ENCODE results near the gene POLR2J. TPM values are rescaled to one million over a fixed set of nuclear protein-coding genes. Genes with fewer than 3 reads are reported as not detected.
"Not testable (repeated sequence)": the region's sequence is repeated elsewhere in the genome, so short reads cannot be mapped to it uniquely, and the experiment has no call there.

Gene POLR2J
- total RNA-seq, 1 donor from 2014 or later = 28.4 TPM

GRCh38 chr7:102457352-102457924 is 21.3 kb downstream of the POLR2J start:
- Mint-ChIP-seq H3K27ac (ENCODE audit: unreplicated experiment) (no peak overlapping the region), H3K9me3 (ENCODE audit: unreplicated experiment) (no peaks in the 10 kb centered on the region), H3K4me3 (ENCODE audit: unreplicated experiment) (no peak overlapping the region), H3K4me1 (ENCODE audit: low read depth, unreplicated experiment) (peaks cover 3% of the 10 kb centered on the region), H3K27me3 (ENCODE audit: unreplicated experiment) (no peaks in the 10 kb centered on the region), H3K36me3 (ENCODE audit: unreplicated experiment) (no peaks in the 10 kb centered on the region)
- no peak for DNase-seq
- no peak for TF ChIP-seq CTCF (IDR thresholded peaks at IDR 0.05; ENCODE audit: partially characterized antibody, unreplicated experiment)

DNA sequence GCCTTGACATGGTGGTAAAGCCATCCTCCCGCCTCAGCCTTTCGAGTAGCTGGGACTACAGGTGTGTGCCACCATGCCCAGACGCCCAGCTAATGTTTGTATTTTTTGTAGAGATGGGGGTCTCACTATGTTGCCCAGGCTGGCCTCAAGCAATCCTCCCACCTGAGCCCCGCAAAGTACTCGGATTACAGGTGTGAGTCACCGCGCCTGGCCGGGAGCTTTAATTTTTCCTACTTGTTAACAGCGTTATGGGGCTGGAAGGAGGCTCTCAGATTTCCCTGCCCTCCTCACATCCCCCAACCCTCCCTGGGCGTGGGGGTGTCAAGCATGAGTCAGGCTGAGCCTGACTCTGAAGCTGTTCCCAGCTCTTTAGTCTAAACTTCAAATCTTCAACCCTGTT is 22.4 kb downstream of the POLR2J start:
- Mint-ChIP-seq H3K27me3 (ENCODE audit: unreplicated experiment) (no peaks in the 10 kb centered on the region), H3K4me3 (ENCODE audit: unreplicated experiment) (no peak overlapping the region), H3K4me1 (ENCODE audit: low read depth, unreplicated experiment) (no peaks in the 10 kb centered on the region), H3K36me3 (ENCODE audit: unreplicated experiment) (no peaks in the 10 kb centered on the region), H3K9me3 (ENCODE audit: unreplicated experiment) (no peaks in the 10 kb centered on the region), H3K27ac (ENCODE audit: unreplicated experiment) (no peak overlapping the region)
- no peak for DNase-seq
- no peak for TF ChIP-seq CTCF (IDR thresholded peaks at IDR 0.05; ENCODE audit: partially characterized antibody, unreplicated experiment)

GRCh38 chr7:102455596-102455995 is 23.1 kb downstream of the POLR2J start:
- Mint-ChIP-seq H3K9me3 (ENCODE audit: unreplicated experiment) (no peaks in the 10 kb centered on the region), H3K27ac (ENCODE audit: unreplicated experiment) (no peak overlapping the region), H3K36me3 (ENCODE audit: unreplicated experiment) (no peaks in the 10 kb centered on the region), H3K4me1 (ENCODE audit: low read depth, unreplicated experiment) (no peaks in the 10 kb centered on the region), H3K27me3 (ENCODE audit: unreplicated experiment) (no peaks in the 10 kb centered on the region), H3K4me3 (ENCODE audit: unreplicated experiment) (no peak overlapping the region)
- no peak for TF ChIP-seq CTCF (IDR thresholded peaks at IDR 0.05; ENCODE audit: partially characterized antibody, unreplicated experiment)
- DNase-seq = no peak

- DNase-seq; H3K27ac Mint-ChIP-seq (ENCODE audit: unreplicated experiment); H3K36me3 Mint-ChIP-seq (ENCODE audit: unreplicated experiment); H3K4me3 Mint-ChIP-seq (ENCODE audit: unreplicated experiment); H3K4me1 Mint-ChIP-seq (ENCODE audit: low read depth, unreplicated experiment); H3K9me3 Mint-ChIP-seq (ENCODE audit: unreplicated experiment); H3K27me3 Mint-ChIP-seq (ENCODE audit: unreplicated experiment): not testable (repeated sequence)
These were observed 23.8 kb downstream of the POLR2J start for GRCh38 chr7:102454932-102455331.

DNA sequence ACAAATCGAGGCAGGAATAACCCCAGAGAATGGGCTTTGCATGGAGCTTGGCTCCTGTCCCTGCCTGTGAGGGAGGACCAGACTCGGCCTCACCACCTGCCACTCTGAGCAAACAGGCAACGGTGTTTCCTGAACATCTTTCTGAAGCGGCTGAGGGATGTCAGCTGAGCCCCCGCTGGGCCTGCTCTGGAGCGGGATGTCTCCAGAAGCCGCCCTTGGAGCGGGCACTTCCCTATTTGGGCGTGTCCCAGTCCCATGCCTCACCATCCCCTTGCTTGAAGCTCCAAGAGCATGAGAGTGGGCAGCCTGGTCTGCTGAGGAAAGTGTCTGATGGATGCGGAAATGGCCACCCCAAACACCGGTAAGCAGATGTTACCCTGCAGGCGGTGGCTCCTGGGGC is 24.3 kb downstream of the POLR2J start:
- Mint-ChIP-seq H3K4me3 (ENCODE audit: unreplicated experiment) (no peak overlapping the region), H3K27ac (ENCODE audit: unreplicated experiment) (no peak overlapping the region), H3K27me3 (ENCODE audit: unreplicated experiment) (peaks cover 2% of the 10 kb centered on the region), H3K36me3 (ENCODE audit: unreplicated experiment) (no peaks in the 10 kb centered on the region), H3K9me3 (ENCODE audit: unreplicated experiment) (no peaks in the 10 kb centered on the region), H3K4me1 (ENCODE audit: low read depth, unreplicated experiment) (no peaks in the 10 kb centered on the region)
- TF ChIP-seq CTCF (IDR thresholded peaks at IDR 0.05; ENCODE audit: partially characterized antibody, unreplicated experiment) = no peak
- no peak for DNase-seq
